GM12878 (cell line): ENCODE data around the gene LMTK3. TPM values are rescaled to one million over a fixed set of nuclear protein-coding genes. Genes with fewer than 3 reads are reported as not detected.

Experiments used
- ATAC-seq: fragments of 200-7000 bp; cut with Tn5 transposase; 3 replicates; pipeline ENCODE4 v1.9.1; 2020; ENCODE audit warnings: mild to moderate bottlenecking, moderate library complexity
- BruUV-seq: library from RNA; stranded (reverse); fragments of 400-500 nt; replicated peaks from 2 replicates; lab custom pipeline; 2021; lab: Mats Ljungman, UMichigan
- CTCF ChIA-PET: fragments of 300-600 bp; sonication (Branson Sonifier 250); formaldehyde crosslinking; extraction: SDS; loops from one replicate; lab custom pipeline; 2021; ENCODE audit warnings: inconsistent platforms; lab: Yijun Ruan, JAX
- POLR2A ChIA-PET: fragments of 350-600 bp; formaldehyde crosslinking; extraction: SDS; loops from one replicate; lab custom pipeline; 2021; ENCODE audit warnings: inconsistent platforms; lab: Charles Lee
- RAD21 ChIA-PET: fragments of 300-600 bp; sonication (Branson Sonifier 250); formaldehyde crosslinking; loops from one replicate; lab custom pipeline; 2023; ENCODE audit warnings: antibody characterized with exemption; ENCODE audit not compliant: unreplicated experiment; lab: Charles Lee
- SMC1A ChIA-PET: fragments of 300-600 bp; sonication (Branson Sonifier 250); formaldehyde crosslinking; loops from one replicate; lab custom pipeline; 2023; ENCODE audit not compliant: unreplicated experiment, uncharacterized antibody; lab: Charles Lee
- DNase-seq: peaks from one replicate; pipeline ENCODE4 v3.0.0-alpha.2; 2011; ENCODE audit warnings: low read depth, low spot score
- FAIRE-seq: peaks from 3 replicates; lab custom pipeline; 2011; peaks lifted over from hg19 to GRCh38; lab: Jason Lieb, UNC
- H2AFZ ChIP-seq: 2 replicates; pipeline ENCODE4 v1.6.0; 2011; ENCODE audit warnings: low read depth, low read length, control low read depth; ENCODE audit not compliant: control insufficient read depth
- H3K27ac ChIP-seq: 2 replicates; pipeline ENCODE4 v1.5.1; 2011; ENCODE audit warnings: control low read depth; ENCODE audit not compliant: control insufficient read depth, insufficient read depth
- H3K27me3 ChIP-seq, 2 experiments: replicated peaks in 1 of 2; 2 replicates each; pipeline versions ENCODE4 v1.6.0 to v1.6.1; 2011; ENCODE audit warnings: low read length in 1 of 2; ENCODE audit not compliant: control insufficient read depth in 2 of 2, insufficient read depth in 2 of 2
- H3K36me3 ChIP-seq, 2 experiments: 2 replicates each; pipeline ENCODE4 v1.5.1; 2011; ENCODE audit warnings: low read length in 1 of 2; ENCODE audit not compliant: control insufficient read depth in 2 of 2, insufficient read depth in 2 of 2
- H3K4me1 ChIP-seq: 2 replicates; pipeline ENCODE4 v1.6.1; 2011; ENCODE audit warnings: mild to moderate bottlenecking, low read length, moderate library complexity, mixed read lengths; ENCODE audit not compliant: control insufficient read depth, insufficient read depth
- H3K4me2 ChIP-seq: 2 replicates; pipeline ENCODE4 v1.6.0; 2011; ENCODE audit warnings: control low read depth; ENCODE audit not compliant: control insufficient read depth, insufficient read depth
- H3K4me3 ChIP-seq: fragments of 200-600 bp; sonication (generic); 2 replicates; pipeline ENCODE4 v1.5.1; 2016
- H3K79me2 ChIP-seq: 2 replicates; pipeline ENCODE4 v1.6.0; 2011; ENCODE audit warnings: low read length; ENCODE audit not compliant: control insufficient read depth, insufficient read depth
- H3K9ac ChIP-seq: 2 replicates; pipeline ENCODE4 v1.8.0; 2011; ENCODE audit warnings: low read length, control low read depth, mixed read lengths; ENCODE audit not compliant: control insufficient read depth, insufficient read depth
- H3K9me3 ChIP-seq: replicated peaks from 3 replicates; pipeline ENCODE4 v1.5.1; 2011; ENCODE audit warnings: mild to moderate bottlenecking, low read length; ENCODE audit not compliant: control insufficient read depth, insufficient read depth
- H4K20me1 ChIP-seq: 2 replicates; pipeline ENCODE4 v1.6.0; 2011; ENCODE audit not compliant: control insufficient read depth, insufficient read depth
- JUNB ChIP-seq: IDR thresholded peaks from 2 replicates; pipeline ENCODE4 v1.6.1; 2016; ENCODE audit warnings: antibody characterized with exemption, mild to moderate bottlenecking
- SPI1 ChIP-seq: IDR thresholded peaks from 2 replicates; pipeline ENCODE4 v1.6.1; 2011; ENCODE audit warnings: low read depth, mild to moderate bottlenecking, low read length, moderate library complexity, borderline replicate concordance; ENCODE audit not compliant: insufficient read depth
- SUZ12 ChIP-seq: fragments of 200-600 bp; sonication (generic); IDR thresholded peaks from one replicate; pipeline ENCODE4 v1.6.1; 2018; ENCODE audit warnings: antibody characterized with exemption, mild to moderate bottlenecking; ENCODE audit not compliant: unreplicated experiment
- WGBS: methylation state at CpG from one replicate; pipeline ENCODE4 v1.1.6; 2016; ENCODE audit warnings: low lambda C conversion rate; ENCODE audit not compliant: insufficient replicate concordance, insufficient coverage; ENCODE audit errors: missing lambda C conversion rate; 5-methylcytosine and 5-hydroxymethylcytosine counted together
- in situ Hi-C: fragments of 300-500 bp; cut with MboI; formaldehyde crosslinking; loops from 9 replicates; pipeline ENCODE4 v1.14.3; 2018; ENCODE audit warnings: mixed read lengths
- intact Hi-C: fragments of 100-400 bp; cut with micrococcal nuclease; formaldehyde crosslinking; loops from one replicate; pipeline ENCODE4 v1.14.2; 2022; ENCODE audit not compliant: unreplicated experiment
- polyA plus RNA-seq, 11 experiments: library from polyadenylated mRNA; depleted of rRNA in 4 of 11; unstranded in 6 of 11; stranded (reverse) in 5 of 11; fragments of >200 nt; fragmentation: Nextera tagmentation in 4 of 11; fragmentation: Illumina TruSeq in 1 of 11; extraction: Ambion mirVana in 4 of 11; extraction: Trizol in 1 of 11; gene quantifications; 1 replicate in 1 of 11; 2 replicates in 10 of 11; pipeline versions ENCODE4 v1.2.1 to v1.2.3, GENCODE V29; 2011 to 2016; ENCODE audit warnings: inconsistent platforms in 2 of 11, missing spikeins in 2 of 11, low read depth in 1 of 11
- total RNA-seq, 4 experiments: library from RNA; depleted of rRNA in 3 of 4; stranded (reverse); fragments of >200 nt in 3 of 4; fragmentation: Illumina TruSeq in 1 of 4; extraction: Trizol in 1 of 4; gene quantifications; 2 replicates each; pipeline versions ENCODE4 v1.2.1 to v1.2.3, GENCODE V29; 2013 to 2021
- TF ChIP-seq, protein P1 (sequence below): IDR thresholded peaks from 2 replicates; pipeline ENCODE4 v1.6.1; 2011; ENCODE audit warnings: low read depth, mild to moderate bottlenecking, low read length, moderate library complexity, borderline replicate concordance; ENCODE audit errors: extremely low read depth
- TF ChIP-seq, protein P2 (sequence below): fragments of 450-650 bp; IDR thresholded peaks from 2 replicates; pipeline ENCODE4 v1.6.1; 2017; ENCODE audit warnings: low read depth, mild to moderate bottlenecking, moderate library complexity
- TF ChIP-seq, protein P3 (sequence below): IDR thresholded peaks from 2 replicates; pipeline ENCODE4 v1.6.1; 2012; ENCODE audit warnings: low read length, inconsistent platforms
- TF ChIP-seq, protein P4 (sequence below), 3 experiments: IDR thresholded peaks in 2 of 3; conservative IDR thresholded peaks in 1 of 3; 2 replicates each; pipeline ENCODE4 v1.5.1; 2011; ENCODE audit warnings: low read depth in 3 of 3, low read length in 3 of 3, mild to moderate bottlenecking in 3 of 3, control low read depth in 2 of 3, moderate library complexity in 2 of 3, inconsistent platforms in 1 of 3, mixed read lengths in 1 of 3; ENCODE audit not compliant: control insufficient read depth in 2 of 3, insufficient read depth in 1 of 3; ENCODE audit errors: extremely low read depth in 1 of 3

LMTK3 gene
- total and polyA plus RNA-seq, 10 of the 15 experiments (the other 5 are each of a cell fraction or from before 2014, with no cell fraction given): under 0.01 to 0.28 (median 0.04) TPM; not detected in 3

DNA sequence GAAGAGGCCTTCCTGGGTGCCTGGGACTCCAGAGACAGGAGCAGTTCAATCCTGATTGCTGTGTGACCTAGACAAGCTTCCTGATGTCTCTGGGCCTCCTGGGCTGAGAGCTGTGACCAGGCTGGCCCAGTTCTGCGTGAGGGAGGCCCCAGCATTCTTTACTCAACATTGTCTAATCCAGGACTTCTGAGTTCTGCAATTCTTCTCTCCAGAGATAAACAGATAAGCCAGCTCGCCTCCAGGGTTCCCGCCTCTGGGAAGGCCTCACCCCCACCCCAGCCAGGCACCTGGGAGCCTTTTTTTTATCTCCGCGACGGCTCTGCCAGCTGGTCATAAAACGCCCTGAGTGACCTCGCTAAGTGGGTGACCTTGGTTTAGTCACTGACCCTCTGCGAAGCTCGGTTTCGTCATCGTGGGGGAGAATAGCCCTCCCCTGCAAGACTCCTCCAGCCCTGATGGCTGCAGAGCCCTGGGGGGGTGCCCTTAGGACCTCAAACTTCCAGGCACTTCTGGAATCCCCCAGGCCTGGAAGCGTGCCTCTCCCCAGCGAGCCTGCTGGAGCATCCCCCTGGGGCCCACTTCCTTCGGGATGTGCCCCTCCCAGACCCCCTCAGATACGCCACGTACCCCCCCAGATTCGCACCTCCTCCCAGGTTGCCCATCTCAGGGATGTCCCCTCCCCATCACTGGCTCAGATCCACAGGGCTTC lies 42.2 kb upstream of the LMTK3 start:
- FAIRE-seq: no peak
- no peaks in the 10 kb centered on the region; a peak in 1 of 4 replicates for H3K27me3 ChIP-seq
- H3K79me2 ChIP-seq: no peaks in the 10 kb centered on the region
- ChIA-PET RAD21 (no interaction called here), SMC1A (no interaction called here), POLR2A (no interaction called here), CTCF (no interaction called here)
- WGBS: 40% methylated on average over 16 of the region's 18 CpGs
- no peak overlapping the region for H3K9ac ChIP-seq
- H3K9me3 ChIP-seq: no peaks in the 10 kb centered on the region
- no TSS peak for BruUV-seq
- H3K27ac ChIP-seq: no peak overlapping the region
- no peaks in the 10 kb centered on the region for H3K36me3 ChIP-seq
- H2AFZ ChIP-seq: no peak overlapping the region
- no peak for DNase-seq
- TF ChIP-seq SPI1: no peak
- TF ChIP-seq, protein P1, sequence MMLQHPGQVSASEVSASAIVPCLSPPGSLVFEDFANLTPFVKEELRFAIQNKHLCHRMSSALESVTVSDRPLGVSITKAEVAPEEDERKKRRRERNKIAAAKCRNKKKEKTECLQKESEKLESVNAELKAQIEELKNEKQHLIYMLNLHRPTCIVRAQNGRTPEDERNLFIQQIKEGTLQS: no peak
- TF ChIP-seq SUZ12: no peak
- TF ChIP-seq, protein P2, sequence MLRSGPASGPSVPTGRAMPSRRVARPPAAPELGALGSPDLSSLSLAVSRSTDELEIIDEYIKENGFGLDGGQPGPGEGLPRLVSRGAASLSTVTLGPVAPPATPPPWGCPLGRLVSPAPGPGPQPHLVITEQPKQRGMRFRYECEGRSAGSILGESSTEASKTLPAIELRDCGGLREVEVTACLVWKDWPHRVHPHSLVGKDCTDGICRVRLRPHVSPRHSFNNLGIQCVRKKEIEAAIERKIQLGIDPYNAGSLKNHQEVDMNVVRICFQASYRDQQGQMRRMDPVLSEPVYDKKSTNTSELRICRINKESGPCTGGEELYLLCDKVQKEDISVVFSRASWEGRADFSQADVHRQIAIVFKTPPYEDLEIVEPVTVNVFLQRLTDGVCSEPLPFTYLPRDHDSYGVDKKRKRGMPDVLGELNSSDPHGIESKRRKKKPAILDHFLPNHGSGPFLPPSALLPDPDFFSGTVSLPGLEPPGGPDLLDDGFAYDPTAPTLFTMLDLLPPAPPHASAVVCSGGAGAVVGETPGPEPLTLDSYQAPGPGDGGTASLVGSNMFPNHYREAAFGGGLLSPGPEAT: no peak
- TF ChIP-seq, protein P3, sequence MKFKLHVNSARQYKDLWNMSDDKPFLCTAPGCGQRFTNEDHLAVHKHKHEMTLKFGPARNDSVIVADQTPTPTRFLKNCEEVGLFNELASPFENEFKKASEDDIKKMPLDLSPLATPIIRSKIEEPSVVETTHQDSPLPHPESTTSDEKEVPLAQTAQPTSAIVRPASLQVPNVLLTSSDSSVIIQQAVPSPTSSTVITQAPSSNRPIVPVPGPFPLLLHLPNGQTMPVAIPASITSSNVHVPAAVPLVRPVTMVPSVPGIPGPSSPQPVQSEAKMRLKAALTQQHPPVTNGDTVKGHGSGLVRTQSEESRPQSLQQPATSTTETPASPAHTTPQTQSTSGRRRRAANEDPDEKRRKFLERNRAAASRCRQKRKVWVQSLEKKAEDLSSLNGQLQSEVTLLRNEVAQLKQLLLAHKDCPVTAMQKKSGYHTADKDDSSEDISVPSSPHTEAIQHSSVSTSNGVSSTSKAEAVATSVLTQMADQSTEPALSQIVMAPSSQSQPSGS: no peak
- TF ChIP-seq, protein P4, sequence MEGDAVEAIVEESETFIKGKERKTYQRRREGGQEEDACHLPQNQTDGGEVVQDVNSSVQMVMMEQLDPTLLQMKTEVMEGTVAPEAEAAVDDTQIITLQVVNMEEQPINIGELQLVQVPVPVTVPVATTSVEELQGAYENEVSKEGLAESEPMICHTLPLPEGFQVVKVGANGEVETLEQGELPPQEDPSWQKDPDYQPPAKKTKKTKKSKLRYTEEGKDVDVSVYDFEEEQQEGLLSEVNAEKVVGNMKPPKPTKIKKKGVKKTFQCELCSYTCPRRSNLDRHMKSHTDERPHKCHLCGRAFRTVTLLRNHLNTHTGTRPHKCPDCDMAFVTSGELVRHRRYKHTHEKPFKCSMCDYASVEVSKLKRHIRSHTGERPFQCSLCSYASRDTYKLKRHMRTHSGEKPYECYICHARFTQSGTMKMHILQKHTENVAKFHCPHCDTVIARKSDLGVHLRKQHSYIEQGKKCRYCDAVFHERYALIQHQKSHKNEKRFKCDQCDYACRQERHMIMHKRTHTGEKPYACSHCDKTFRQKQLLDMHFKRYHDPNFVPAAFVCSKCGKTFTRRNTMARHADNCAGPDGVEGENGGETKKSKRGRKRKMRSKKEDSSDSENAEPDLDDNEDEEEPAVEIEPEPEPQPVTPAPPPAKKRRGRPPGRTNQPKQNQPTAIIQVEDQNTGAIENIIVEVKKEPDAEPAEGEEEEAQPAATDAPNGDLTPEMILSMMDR (IDR thresholded peaks at IDR 0.05 in 2 of 3, conservative IDR thresholded peaks at IDR 0.05 in 1 of 3; ENCODE audit: control insufficient read depth in 2 of 3, extremely low read depth in 1 of 3, insufficient read depth in 1 of 3, low read depth in 3 of 3, low read length in 3 of 3): no peak
- TF ChIP-seq JUNB: no peak
- TF ChIP-seq, all 136 proteins: peak for 0
- Histone ChIP-seq H3K4me1 (no peaks in the 10 kb centered on the region), H3K4me2 (no peak overlapping the region), H4K20me1 (no peaks in the 10 kb centered on the region), H3K4me3 (no peak overlapping the region)
- intact Hi-C loops (no loop called here), in situ Hi-C loops (loop anchor here (25.0 kb wide), 1 partner anchor 692 kb away; the partner anchor contains the start of gene TPRX2)
- no peak for ATAC-seq
